Effector memory CD8-positive, alpha-beta T cell (primary cell): Measurements from ENCODE around the gene LRP1B.
"Not testable (repeated sequence)": the region's sequence is repeated elsewhere in the genome, so short reads cannot be mapped to it uniquely, and the experiment has no call there.

Source experiments
- ATAC-seq: fragments of 150-1000 bp; cut with Tn5 transposase; replicated peaks from 2 replicates; pipeline ENCODE4 v1.10.0; 2021; ENCODE audit warnings: mild to moderate bottlenecking, moderate library complexity
- DNase-seq, 3 experiments: peaks; one replicate each; pipeline ENCODE4 v3.0.0; 2021
- H3K27ac Mint-ChIP-seq, 2 donors: one replicate each; pipeline ENCODE4 v1.8.0; 2022; ENCODE audit warnings: mild to moderate bottlenecking in 2 of 2, mixed read lengths in 2 of 2, moderate library complexity in 2 of 2
- H3K27me3 Mint-ChIP-seq, 2 donors: one replicate each; pipeline ENCODE4 v1.8.0; 2022; ENCODE audit warnings: mixed read lengths in 2 of 2
- H3K36me3 Mint-ChIP-seq: one replicate; pipeline ENCODE4 v1.8.0; 2022; ENCODE audit warnings: mild to moderate bottlenecking, moderate library complexity, mixed read lengths; ENCODE audit not compliant: insufficient read depth
- H3K4me1 Mint-ChIP-seq, 2 donors: one replicate each; pipeline ENCODE4 v1.8.0; 2022; ENCODE audit warnings: low read depth in 2 of 2, mixed read lengths in 2 of 2
- H3K4me3 Mint-ChIP-seq, 2 donors: one replicate each; pipeline ENCODE4 v1.8.0; 2022; ENCODE audit warnings: mild to moderate bottlenecking in 2 of 2, mixed read lengths in 2 of 2, moderate library complexity in 2 of 2
- H3K9me3 Mint-ChIP-seq, 2 donors: one replicate each; pipeline ENCODE4 v1.8.0; 2022; ENCODE audit warnings: mixed read lengths in 2 of 2

The LRP1B gene

GRCh38 chr2:141856215-141856919 lies 274.4 kb downstream of the LRP1B start:
- ATAC-seq, result no peak
- Mint-ChIP-seq H3K9me3 (peaks cover 0 to 9% of the 10 kb centered on the region in 2 donors), H3K36me3 (no peaks in the 10 kb centered on the region), H3K4me3 (no peak overlapping the region), H3K27ac (no peak overlapping the region), H3K27me3 (no peaks in the 10 kb centered on the region), H3K4me1 (no peaks in the 10 kb centered on the region)
- DNase-seq, result no peak

GRCh38 chr2:141848191-141848590 lies 282.6 kb downstream of the LRP1B start:
- ATAC-seq, result no peak
- Mint-ChIP-seq H3K27ac (no peak overlapping the region), H3K9me3 (peaks cover 0 to 4% of the 10 kb centered on the region in 2 donors), H3K4me3 (no peak overlapping the region), H3K36me3 (no peaks in the 10 kb centered on the region), H3K27me3 (no peaks in the 10 kb centered on the region), H3K4me1 (no peaks in the 10 kb centered on the region)
- DNase-seq, result no peak

GRCh38 chr2:141844231-141844630 lies 286.6 kb downstream of the LRP1B start:
- Mint-ChIP-seq H3K27me3 (no peaks in the 10 kb centered on the region), H3K36me3 (no peaks in the 10 kb centered on the region), H3K9me3 (peaks cover 0 to 4% of the 10 kb centered on the region in 2 donors), H3K27ac (no peak overlapping the region), H3K4me1 (no peaks in the 10 kb centered on the region), H3K4me3 (no peak overlapping the region)
- DNase-seq (no peak), ATAC-seq (no peak)

- no peak overlapping the region for H3K27ac Mint-ChIP-seq
- no peaks in the 10 kb centered on the region for H3K27me3 Mint-ChIP-seq
These were observed 295.7 kb downstream of the LRP1B start for GRCh38 chr2:141835103-141835502.

GRCh38 chr2:141828761-141829160 lies 302.1 kb downstream of the LRP1B start:
- Mint-ChIP-seq H3K27ac (no peak overlapping the region), H3K4me1 (no peaks in the 10 kb centered on the region), H3K4me3 (no peak overlapping the region), H3K36me3 (no peaks in the 10 kb centered on the region), H3K27me3 (no peaks in the 10 kb centered on the region), H3K9me3 (peaks cover 0 to 2% of the 10 kb centered on the region in 2 donors)
- ATAC-seq (no peak), DNase-seq (no peak)

More at GRCh38 chr2:141835103-141835502, 295.7 kb downstream of the LRP1B start:
- DNase-seq (no peak), ATAC-seq (no peak)
- Mint-ChIP-seq H3K4me3 (no peak overlapping the region), H3K36me3 (no peaks in the 10 kb centered on the region), H3K9me3 (peaks cover 0 to 9% of the 10 kb centered on the region in 2 donors), H3K4me1 (no peaks in the 10 kb centered on the region)

- ATAC-seq (no peak), DNase-seq (no peak)
- Mint-ChIP-seq H3K4me3 (no peak overlapping the region), H3K27me3 (no peaks in the 10 kb centered on the region), H3K4me1 (no peaks in the 10 kb centered on the region), H3K9me3 (peaks cover 8 to 15% of the 10 kb centered on the region in 2 donors), H3K27ac (no peak overlapping the region), H3K36me3 (no peaks in the 10 kb centered on the region)
These were observed 306.0 kb downstream of the LRP1B start for GRCh38 chr2:141824790-141825189.

GRCh38 chr2:141820893-141821292 lies 309.9 kb downstream of the LRP1B start:
- DNase-seq, result no peak
- ATAC-seq, result no peak
- no peaks in the 10 kb centered on the region for H3K4me1 Mint-ChIP-seq

GRCh38 chr2:141815320-141815719 lies 315.5 kb downstream of the LRP1B start:
- not testable (repeated sequence) for ATAC-seq, H3K4me3 Mint-ChIP-seq, H3K27ac Mint-ChIP-seq, H3K4me1 Mint-ChIP-seq, DNase-seq, H3K27me3 Mint-ChIP-seq, H3K36me3 Mint-ChIP-seq
- peaks cover 20 to 24% of the 10 kb centered on the region in 2 donors for H3K9me3 Mint-ChIP-seq

More at GRCh38 chr2:141820893-141821292, 309.9 kb downstream of the LRP1B start:
- H3K27me3 Mint-ChIP-seq, result no peaks in the 10 kb centered on the region
- H3K4me3 Mint-ChIP-seq, result no peak overlapping the region
- H3K9me3 Mint-ChIP-seq, result peaks cover 11 to 15% of the 10 kb centered on the region in 2 donors
- no peaks in the 10 kb centered on the region for H3K36me3 Mint-ChIP-seq
- no peak overlapping the region for H3K27ac Mint-ChIP-seq

GRCh38 chr2:141814150-141814549 lies 316.7 kb downstream of the LRP1B start:
- no peaks in the 10 kb centered on the region for H3K4me1 Mint-ChIP-seq
- peaks cover 17 to 24% of the 10 kb centered on the region in 2 donors for H3K9me3 Mint-ChIP-seq

GRCh38 chr2:141810148-141810547 lies 320.7 kb downstream of the LRP1B start:
- no peak overlapping the region for H3K27ac Mint-ChIP-seq
- DNase-seq, result no peak
- H3K4me1 Mint-ChIP-seq, result no peaks in the 10 kb centered on the region
- H3K36me3 Mint-ChIP-seq, result no peaks in the 10 kb centered on the region
- no peak for ATAC-seq
- peaks cover 19 to 34% of the 10 kb centered on the region in 2 donors for H3K9me3 Mint-ChIP-seq
- H3K4me3 Mint-ChIP-seq, result no peak overlapping the region
- no peaks in the 10 kb centered on the region for H3K27me3 Mint-ChIP-seq

More at GRCh38 chr2:141814150-141814549, 316.7 kb downstream of the LRP1B start:
- no peak for ATAC-seq
- no peak for DNase-seq
- Mint-ChIP-seq H3K27me3 (no peaks in the 10 kb centered on the region), H3K27ac (no peak overlapping the region), H3K4me3 (no peak overlapping the region), H3K36me3 (no peaks in the 10 kb centered on the region)

- Mint-ChIP-seq H3K4me1 (no peaks in the 10 kb centered on the region), H3K27ac (no peak overlapping the region), H3K36me3 (no peaks in the 10 kb centered on the region), H3K27me3 (no peaks in the 10 kb centered on the region), H3K4me3 (no peak overlapping the region), H3K9me3 (peaks cover 4 to 10% of the 10 kb centered on the region in 2 donors)
- ATAC-seq (no peak), DNase-seq (no peak)
These were observed 324.7 kb downstream of the LRP1B start for GRCh38 chr2:141806090-141806489.

- H3K27me3 Mint-ChIP-seq, result no peaks in the 10 kb centered on the region
- H3K4me1 Mint-ChIP-seq, result no peaks in the 10 kb centered on the region
- no peak overlapping the region for H3K27ac Mint-ChIP-seq
- no peak overlapping the region for H3K4me3 Mint-ChIP-seq
- no peaks in the 10 kb centered on the region for H3K36me3 Mint-ChIP-seq
- H3K9me3 Mint-ChIP-seq, result peaks cover 4 to 10% of the 10 kb centered on the region in 2 donors
- ATAC-seq (no peak), DNase-seq (no peak)
These were observed 325.5 kb downstream of the LRP1B start for GRCh38 chr2:141805302-141805701.

- Mint-ChIP-seq H3K4me1 (no peaks in the 10 kb centered on the region), H3K36me3 (no peaks in the 10 kb centered on the region), H3K27me3 (no peaks in the 10 kb centered on the region), H3K9me3 (peaks cover 0 to 4% of the 10 kb centered on the region in 2 donors), H3K4me3 (no peak overlapping the region), H3K27ac (no peak overlapping the region)
- ATAC-seq (no peak), DNase-seq (no peak)
These were observed 334.4 kb downstream of the LRP1B start for GRCh38 chr2:141796449-141796848.

GRCh38 chr2:141791521-141791920 lies 339.3 kb downstream of the LRP1B start:
- Mint-ChIP-seq H3K9me3 (no peaks in the 10 kb centered on the region), H3K4me1 (no peaks in the 10 kb centered on the region), H3K27me3 (no peaks in the 10 kb centered on the region), H3K36me3 (no peaks in the 10 kb centered on the region), H3K27ac (no peak overlapping the region), H3K4me3 (no peak overlapping the region)
- DNase-seq (no peak), ATAC-seq (no peak)
